ENCODE results near the gene YDJC.

GRCh38 chr22:21592422-21592821 is 37.4 kb downstream of the YDJC start:
- TF ChIP-seq CTCF (IDR thresholded peaks at IDR 0.05) (no peak), POLR2A (IDR thresholded peaks at IDR 0.05) (no peak)
